Suppressor macrophage treated with lipopolysaccharide for 1 hour (primary cell): ENCODE measurements around the gene NPAS1.

Experiments used
- DNase-seq, 3 donors: peaks; one replicate each; pipeline ENCODE4 v3.0.0-alpha.2; 2020 to 2022

Gene NPAS1

GRCh38 chr19:47021536-47022139, 2.0 kb downstream of the NPAS1 start:
- peak; percentile 23 to 55 (median 25) for DNase-seq

GRCh38 chr19:47022140-47022536, 2.5 kb downstream of the NPAS1 start:
- DNase-seq, result no peak

GRCh38 chr19:47022541-47023447, 3.2 kb downstream of the NPAS1 start:
- DNase-seq, result no peak

GRCh38 chr19:47023448-47023794, 3.8 kb downstream of the NPAS1 start:
- DNase-seq, result no peak

GRCh38 chr19:47024502-47024901, 4.9 kb downstream of the NPAS1 start:
- DNase-seq, result no peak

- DNase-seq, result no peak
Observed at GRCh38 chr19:47026156-47026555, 6.5 kb downstream of the NPAS1 start.

GRCh38 chr19:47026889-47027288, 7.3 kb downstream of the NPAS1 start:
- DNase-seq, result no peak

- DNase-seq, result no peak
Observed at GRCh38 chr19:47027586-47028088, 8.0 kb downstream of the NPAS1 start.

GRCh38 chr19:47028195-47028601, 8.6 kb downstream of the NPAS1 start:
- DNase-seq, result no peak

- peak in 2 of 3 donors; percentile 40 to 58 for DNase-seq
Observed at GRCh38 chr19:47032171-47032811, 12.7 kb downstream of the NPAS1 start.

- DNase-seq, result peak; percentile 95 to 96 (median 96)
Observed at GRCh38 chr19:47035127-47036096, 15.8 kb downstream of the NPAS1 start.

- DNase-seq, result peak in 2 of 3 donors; percentile 24 to 31
Observed at GRCh38 chr19:47036097-47036651, 16.5 kb downstream of the NPAS1 start.

- DNase-seq, result no peak
Observed at GRCh38 chr19:47037766-47038165, 18.1 kb downstream of the NPAS1 start.

- no peak for DNase-seq
Observed at GRCh38 chr19:47039239-47039874, 19.7 kb downstream of the NPAS1 start.

GRCh38 chr19:47040869-47041268, 21.2 kb downstream of the NPAS1 start:
- DNase-seq, result no peak

GRCh38 chr19:47044946-47045866, 25.6 kb downstream of the NPAS1 start:
- no peak for DNase-seq

- no peak for DNase-seq
Observed at GRCh38 chr19:47045867-47046470, 26.3 kb downstream of the NPAS1 start.

GRCh38 chr19:47047272-47047762, 27.7 kb downstream of the NPAS1 start:
- no peak for DNase-seq

- DNase-seq, result peak; percentile 90 to 92 (median 91)
Observed at GRCh38 chr19:47047763-47048405, 28.2 kb downstream of the NPAS1 start.
